M059J (cell line): Measurements from ENCODE around the gene ATP6V0C. TPM values are rescaled to one million over a fixed set of nuclear protein-coding genes. Genes with fewer than 3 reads are reported as not detected.
"Not testable (repeated sequence)": the region's sequence is repeated elsewhere in the genome, so short reads cannot be mapped to it uniquely, and the experiment has no call there.

Source experiments
- DNase-seq: peaks from one replicate; pipeline ENCODE4 v3.0.0-alpha.2; 2012; ENCODE audit warnings: low read depth
- total RNA-seq: library from RNA; depleted of rRNA; stranded (reverse); fragments of >200 nt; shearing (Covaris generic); gene quantifications from 2 replicates; pipeline ENCODE4 v1.2.3, GENCODE V29; 2014; rRNA removed

The ATP6V0C gene
- total RNA-seq, 1 experiment from 2014 or later: 81.3 TPM

- DNase-seq: not testable (repeated sequence)
These were observed 30.0 kb downstream of the ATP6V0C start for GRCh38 chr16:2543771-2544170.

- DNase-seq: not testable (repeated sequence)
These were observed 36.6 kb downstream of the ATP6V0C start for GRCh38 chr16:2550283-2550878.

- DNase-seq: not testable (repeated sequence)
These were observed 37.7 kb downstream of the ATP6V0C start for GRCh38 chr16:2551420-2551889.

GRCh38 chr16:2554709-2555425 lies 41.1 kb downstream of the ATP6V0C start:
- not testable (repeated sequence) for DNase-seq

- not testable (repeated sequence) for DNase-seq
These were observed 43.4 kb downstream of the ATP6V0C start for GRCh38 chr16:2557150-2557549.

GRCh38 chr16:2560131-2560797 lies 46.5 kb downstream of the ATP6V0C start:
- DNase-seq: not testable (repeated sequence)

- DNase-seq: not testable (repeated sequence)
These were observed 47.0 kb downstream of the ATP6V0C start for GRCh38 chr16:2560798-2561133.

GRCh38 chr16:2567506-2567905 lies 53.8 kb downstream of the ATP6V0C start:
- not testable (repeated sequence) for DNase-seq

GRCh38 chr16:2568573-2568972 lies 54.8 kb downstream of the ATP6V0C start:
- not testable (repeated sequence) for DNase-seq

Other genes starting within 250 kb of the ATP6V0C start
- gene RNPS1, start 245.8 kb upstream of the ATP6V0C start, total RNA-seq: 164 and 181 TPM in 2 replicates
- 0.84 and 1.4 TPM in 2 replicates for gene ABCA3, start 173.2 kb upstream of the ATP6V0C start, total RNA-seq
- gene CCNF, start 84.5 kb upstream of the ATP6V0C start, total RNA-seq: 34.3 and 53.2 TPM in 2 replicates
- 22.6 and 22.8 TPM in 2 replicates for gene TEDC2, start 53.8 kb upstream of the ATP6V0C start, total RNA-seq
- gene NTN3, start 42.7 kb upstream of the ATP6V0C start, total RNA-seq: 0.44 TPM in 1 of 2 replicates, not detected in the other
- 14.8 and 19.2 TPM in 2 replicates for gene TBC1D24, start 38.8 kb upstream of the ATP6V0C start, total RNA-seq
- 11.7 and 20.1 TPM in 2 replicates for gene AMDHD2, start 6.4 kb downstream of the ATP6V0C start, total RNA-seq
- not detected in 2 replicates for gene CEMP1, start 17.5 kb downstream of the ATP6V0C start, total RNA-seq
- 19.8 and 33.5 TPM in 2 replicates for gene PDPK1, start 24.1 kb downstream of the ATP6V0C start, total RNA-seq
- gene KCTD5, start 168.6 kb downstream of the ATP6V0C start, total RNA-seq: 56.3 and 83.9 TPM in 2 replicates
- gene PRSS27, start 206.3 kb downstream of the ATP6V0C start, total RNA-seq: 0.17 TPM in 1 of 2 replicates, not detected in the other
- 27.9 and 49.9 TPM in 2 replicates for gene SRRM2, start 238.7 kb downstream of the ATP6V0C start, total RNA-seq